GM23248 (cell line): ENCODE measurements around the gene TEAD4.

Experiments
- EZH2 ChIP-seq: fragments of 200-600 bp; sonication (generic); IDR thresholded peaks from 2 replicates; pipeline ENCODE4 v1.6.1; 2018; ENCODE audit warnings: antibody characterized with exemption, mild to moderate bottlenecking; ENCODE audit not compliant: insufficient read depth, poor library complexity, severe bottlenecking
- EZH2phosphoT487 ChIP-seq: fragments of 200-600 bp; sonication (generic); IDR thresholded peaks from 2 replicates; pipeline ENCODE4 v1.6.1; 2018; ENCODE audit warnings: antibody characterized with exemption, moderate library complexity, mild to moderate bottlenecking, low read depth; ENCODE audit not compliant: insufficient read depth

DNA sequence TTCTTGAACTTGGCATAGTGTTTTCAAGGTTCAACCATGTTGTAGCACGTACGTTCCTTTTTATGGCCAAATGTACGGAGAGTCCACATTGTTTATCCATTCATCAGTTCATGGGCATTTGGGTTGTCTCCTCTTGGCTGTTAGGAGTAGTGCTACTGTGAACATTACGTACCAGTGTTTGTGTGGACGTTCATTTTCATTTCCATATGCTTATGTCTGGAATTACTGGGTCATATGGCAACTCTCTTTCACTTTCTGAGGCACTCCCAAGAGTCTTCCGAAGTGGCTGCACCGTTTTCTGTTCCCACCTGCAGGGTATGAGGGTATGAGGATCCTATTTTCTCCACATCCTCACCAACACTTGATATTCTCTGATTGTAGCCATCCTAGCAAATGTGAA, 68.9 kb downstream of the TEAD4 start:
- TF ChIP-seq EZH2 (no peak), EZH2phosphoT487 (no peak)
